Fibroblast of lung (primary cell): ENCODE data around the gene ZNF385D. TPM values are rescaled to one million over a fixed set of nuclear protein-coding genes. Genes with fewer than 3 reads are reported as not detected.

Experiments used
- DNase-seq, 2 donors: peaks; one replicate each; pipeline versions ENCODE4 v3.0.0 to v3.0.0-alpha.2; 2010; ENCODE audit warnings: low read depth in 2 of 2
- H2AFZ ChIP-seq: 2 replicates; pipeline ENCODE4 v1.5.1; 2012; ENCODE audit warnings: low read length, control low read depth, inconsistent platforms
- H3K27ac ChIP-seq: 2 replicates; pipeline ENCODE4 v1.5.1; 2011; ENCODE audit warnings: low read length, control low read depth; ENCODE audit not compliant: insufficient read depth
- H3K27me3 ChIP-seq: 2 replicates; pipeline ENCODE4 v1.5.1; 2011; ENCODE audit warnings: mild to moderate bottlenecking, low read length; ENCODE audit not compliant: control insufficient read depth, insufficient read depth
- H3K36me3 ChIP-seq: 2 replicates; pipeline ENCODE4 v1.5.1; 2011; ENCODE audit warnings: low read length; ENCODE audit not compliant: control insufficient read depth, insufficient read depth
- H3K4me1 ChIP-seq: 2 replicates; pipeline ENCODE4 v1.5.1; 2011; ENCODE audit warnings: low read length; ENCODE audit not compliant: control insufficient read depth, insufficient read depth; ENCODE audit errors: extremely low read depth
- H3K4me2 ChIP-seq: 2 replicates; pipeline ENCODE4 v1.5.1; 2011; ENCODE audit warnings: low read length, control low read depth; ENCODE audit not compliant: insufficient read depth; ENCODE audit errors: extremely low read depth
- H3K4me3 ChIP-seq, 4 experiments: fragments of 200-600 bp in 1 of 4; sonication (generic) in 1 of 4; replicated peaks in 1 of 4; 2 replicates each; pipeline ENCODE4 v1.5.1; 2011 to 2016; ENCODE audit warnings: low read length in 4 of 4, low read depth in 3 of 4, mild to moderate bottlenecking in 3 of 4, control low read depth in 2 of 4, inconsistent platforms in 1 of 4, mixed read lengths in 1 of 4; ENCODE audit not compliant: insufficient read depth in 1 of 4; ENCODE audit errors: control extremely low read depth in 1 of 4
- H3K79me2 ChIP-seq: 2 replicates; pipeline ENCODE4 v1.5.1; 2012; ENCODE audit warnings: mild to moderate bottlenecking, low read length, inconsistent platforms; ENCODE audit not compliant: control insufficient read depth, insufficient read depth
- H3K9ac ChIP-seq: 2 replicates; pipeline ENCODE4 v1.5.1; 2011; ENCODE audit warnings: mild to moderate bottlenecking, low read length, control low read depth; ENCODE audit not compliant: insufficient read depth
- H3K9me3 ChIP-seq: 2 replicates; pipeline ENCODE4 v1.5.1; 2012; ENCODE audit warnings: low read depth, low read length; ENCODE audit not compliant: control insufficient read depth, insufficient read depth
- H4K20me1 ChIP-seq: 2 replicates; pipeline ENCODE4 v1.5.1; 2011; ENCODE audit warnings: low read length; ENCODE audit not compliant: control insufficient read depth, insufficient read depth; ENCODE audit errors: extremely low read depth
- EZH2 ChIP-seq: IDR thresholded peaks from 2 replicates; pipeline ENCODE4 v1.5.1; 2012; ENCODE audit warnings: low read length, control low read depth, mild to moderate bottlenecking; ENCODE audit errors: missing control alignments
- polyA plus RNA-seq, 2 donors: library from polyadenylated mRNA; depleted of rRNA in 1 of 2; stranded (reverse) in 1 of 2; unstranded in 1 of 2; fragments of >200 nt; gene quantifications; 2 replicates each; pipeline ENCODE4 v1.2.1, GENCODE V29; 2011 to 2012; ENCODE audit warnings: missing spikeins in 1 of 2
- total RNA-seq: library from RNA; depleted of rRNA; stranded (reverse); fragments of >200 nt; gene quantifications from 2 replicates; pipeline ENCODE4 v1.2.1, GENCODE V29; 2014
- TF ChIP-seq, protein P1 (sequence below), 2 donors: IDR thresholded peaks in 1 of 2; conservative IDR thresholded peaks in 1 of 2; 1 replicate in 1 of 2; 2 replicates in 1 of 2; pipeline ENCODE4 v1.5.1; 2011 to 2012; ENCODE audit warnings: low read length in 2 of 2, control low read depth in 1 of 2, inconsistent platforms in 1 of 2, low read depth in 1 of 2, mild to moderate bottlenecking in 1 of 2

Gene ZNF385D
- total and polyA plus RNA-seq, 2 donors (not counting 1 experiment from before 2014, with no cell fraction given), result 0.83 to 1.9 TPM

GRCh38 chr3:21795152-21795837, 44.3 kb upstream of the ZNF385D start:
- H3K27me3 ChIP-seq, result no peaks in the 10 kb centered on the region
- no peak overlapping the region for H3K4me2 ChIP-seq
- no peak overlapping the region for H3K4me3 ChIP-seq
- H3K27ac ChIP-seq, result no peak overlapping the region
- H3K4me1 ChIP-seq, result no peaks in the 10 kb centered on the region
- no peaks in the 10 kb centered on the region for H3K9me3 ChIP-seq
- no peak overlapping the region for H2AFZ ChIP-seq
- no peak for DNase-seq
- no peak for TF ChIP-seq EZH2
- TF ChIP-seq, protein P1, sequence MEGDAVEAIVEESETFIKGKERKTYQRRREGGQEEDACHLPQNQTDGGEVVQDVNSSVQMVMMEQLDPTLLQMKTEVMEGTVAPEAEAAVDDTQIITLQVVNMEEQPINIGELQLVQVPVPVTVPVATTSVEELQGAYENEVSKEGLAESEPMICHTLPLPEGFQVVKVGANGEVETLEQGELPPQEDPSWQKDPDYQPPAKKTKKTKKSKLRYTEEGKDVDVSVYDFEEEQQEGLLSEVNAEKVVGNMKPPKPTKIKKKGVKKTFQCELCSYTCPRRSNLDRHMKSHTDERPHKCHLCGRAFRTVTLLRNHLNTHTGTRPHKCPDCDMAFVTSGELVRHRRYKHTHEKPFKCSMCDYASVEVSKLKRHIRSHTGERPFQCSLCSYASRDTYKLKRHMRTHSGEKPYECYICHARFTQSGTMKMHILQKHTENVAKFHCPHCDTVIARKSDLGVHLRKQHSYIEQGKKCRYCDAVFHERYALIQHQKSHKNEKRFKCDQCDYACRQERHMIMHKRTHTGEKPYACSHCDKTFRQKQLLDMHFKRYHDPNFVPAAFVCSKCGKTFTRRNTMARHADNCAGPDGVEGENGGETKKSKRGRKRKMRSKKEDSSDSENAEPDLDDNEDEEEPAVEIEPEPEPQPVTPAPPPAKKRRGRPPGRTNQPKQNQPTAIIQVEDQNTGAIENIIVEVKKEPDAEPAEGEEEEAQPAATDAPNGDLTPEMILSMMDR (conservative IDR thresholded peaks at IDR 0.05 in 1 of 2, IDR thresholded peaks at IDR 0.05 in 1 of 2; ENCODE audit: low read depth in 1 of 2, low read length in 2 of 2), result no peak
- H3K36me3 ChIP-seq, result no peaks in the 10 kb centered on the region
- no peaks in the 10 kb centered on the region for H3K79me2 ChIP-seq
- no peak overlapping the region for H3K9ac ChIP-seq
- H4K20me1 ChIP-seq, result no peaks in the 10 kb centered on the region

DNA sequence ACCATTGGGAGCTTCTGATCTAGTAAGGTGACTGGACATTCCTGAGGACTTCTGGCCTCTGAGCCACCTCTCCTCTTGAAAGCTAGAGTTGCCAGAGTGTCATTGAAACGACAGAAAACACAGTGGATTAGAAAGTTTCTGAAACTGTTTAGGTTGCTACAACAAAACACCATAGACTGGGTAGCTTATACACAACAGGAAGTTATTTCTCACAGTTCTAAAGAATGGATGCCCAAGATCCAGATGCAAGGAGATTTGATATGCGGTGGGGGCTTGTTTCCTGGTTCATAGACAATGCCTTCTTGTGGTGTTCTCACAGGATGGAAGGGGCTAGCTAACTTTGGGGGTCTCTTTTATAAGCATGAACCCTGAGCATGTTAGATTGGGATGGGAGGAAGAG, 43.3 kb upstream of the ZNF385D start:
- no peak for DNase-seq
- Histone ChIP-seq H3K4me3 (no peak overlapping the region), H3K36me3 (no peaks in the 10 kb centered on the region)

GRCh38 chr3:21792176-21792575, 41.2 kb upstream of the ZNF385D start:
- H4K20me1 ChIP-seq, result no peaks in the 10 kb centered on the region
- no peaks in the 10 kb centered on the region for H3K9me3 ChIP-seq
- no peaks in the 10 kb centered on the region for H3K4me1 ChIP-seq
- H3K27ac ChIP-seq, result no peak overlapping the region
- H2AFZ ChIP-seq, result no peak overlapping the region
- TF ChIP-seq, protein P1 (conservative IDR thresholded peaks at IDR 0.05 in 1 of 2, IDR thresholded peaks at IDR 0.05 in 1 of 2; ENCODE audit: low read depth in 1 of 2, low read length in 2 of 2), result no peak
- TF ChIP-seq EZH2, result no peak
- H3K4me3 ChIP-seq, result no peak overlapping the region
- no peaks in the 10 kb centered on the region for H3K36me3 ChIP-seq
- H3K27me3 ChIP-seq, result no peaks in the 10 kb centered on the region
- no peak overlapping the region for H3K4me2 ChIP-seq
- H3K79me2 ChIP-seq, result no peaks in the 10 kb centered on the region
- H3K9ac ChIP-seq, result no peak overlapping the region
- no peak for DNase-seq

More for the DNA sequence above, 43.3 kb upstream of the ZNF385D start:
- H3K27ac ChIP-seq, result no peak overlapping the region
- TF ChIP-seq, protein P1 (conservative IDR thresholded peaks at IDR 0.05 in 1 of 2, IDR thresholded peaks at IDR 0.05 in 1 of 2; ENCODE audit: low read depth in 1 of 2, low read length in 2 of 2), result no peak
- TF ChIP-seq EZH2, result no peak
- H3K4me1 ChIP-seq, result no peaks in the 10 kb centered on the region
- no peaks in the 10 kb centered on the region for H3K9me3 ChIP-seq
- H3K4me2 ChIP-seq, result no peak overlapping the region
- H2AFZ ChIP-seq, result no peak overlapping the region
- no peaks in the 10 kb centered on the region for H4K20me1 ChIP-seq
- H3K9ac ChIP-seq, result no peak overlapping the region
- H3K27me3 ChIP-seq, result no peaks in the 10 kb centered on the region
- no peaks in the 10 kb centered on the region for H3K79me2 ChIP-seq
